MM.1S (cell line): Measurements from ENCODE around the gene CEACAM18.
"Not testable (repeated sequence)": the region's sequence is repeated elsewhere in the genome, so short reads cannot be mapped to it uniquely, and the experiment has no call there.

Experiments used
- EZH2 ChIP-seq: fragments of 300-600 bp; sonication (generic); optimal IDR thresholded peaks from 2 replicates; pipeline ENCODE3; 2017; ENCODE audit warnings: low read depth, mild to moderate bottlenecking, antibody characterized with exemption, low read length, mixed read lengths
- TF ChIP-seq, protein P1 (sequence below): fragments of 300-600 bp; sonication (generic); IDR thresholded peaks from 2 replicates; pipeline ENCODE4 v1.5.1; 2016; ENCODE audit warnings: antibody characterized with exemption, low read length, mixed read lengths

- TF ChIP-seq, protein P1, sequence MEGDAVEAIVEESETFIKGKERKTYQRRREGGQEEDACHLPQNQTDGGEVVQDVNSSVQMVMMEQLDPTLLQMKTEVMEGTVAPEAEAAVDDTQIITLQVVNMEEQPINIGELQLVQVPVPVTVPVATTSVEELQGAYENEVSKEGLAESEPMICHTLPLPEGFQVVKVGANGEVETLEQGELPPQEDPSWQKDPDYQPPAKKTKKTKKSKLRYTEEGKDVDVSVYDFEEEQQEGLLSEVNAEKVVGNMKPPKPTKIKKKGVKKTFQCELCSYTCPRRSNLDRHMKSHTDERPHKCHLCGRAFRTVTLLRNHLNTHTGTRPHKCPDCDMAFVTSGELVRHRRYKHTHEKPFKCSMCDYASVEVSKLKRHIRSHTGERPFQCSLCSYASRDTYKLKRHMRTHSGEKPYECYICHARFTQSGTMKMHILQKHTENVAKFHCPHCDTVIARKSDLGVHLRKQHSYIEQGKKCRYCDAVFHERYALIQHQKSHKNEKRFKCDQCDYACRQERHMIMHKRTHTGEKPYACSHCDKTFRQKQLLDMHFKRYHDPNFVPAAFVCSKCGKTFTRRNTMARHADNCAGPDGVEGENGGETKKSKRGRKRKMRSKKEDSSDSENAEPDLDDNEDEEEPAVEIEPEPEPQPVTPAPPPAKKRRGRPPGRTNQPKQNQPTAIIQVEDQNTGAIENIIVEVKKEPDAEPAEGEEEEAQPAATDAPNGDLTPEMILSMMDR, result not testable (repeated sequence)
- not testable (repeated sequence) for TF ChIP-seq EZH2
Measured at GRCh38 chr19:51500931-51501330, 22.6 kb downstream of the CEACAM18 start.
